A673 (cell line): ENCODE measurements around the gene PRRT3. TPM values are rescaled to one million over a fixed set of nuclear protein-coding genes. Genes with fewer than 3 reads are reported as not detected.

ENCODE experiments used
- BruUV-seq: library from RNA; stranded (reverse); fragments of 400-500 nt; replicated peaks from 2 replicates; lab custom pipeline; 2021; lab: Mats Ljungman, UMichigan
- CTCF ChIA-PET: fragments of 300-600 bp; sonication (Branson Sonifier 250); formaldehyde crosslinking; loops from one replicate; lab custom pipeline; 2022; ENCODE audit warnings: antibody characterized with exemption; lab: Charles Lee
- POLR2A ChIA-PET: fragments of 300-600 bp; sonication (Branson Sonifier 250); formaldehyde crosslinking; loops from one replicate; lab custom pipeline; 2022; ENCODE audit warnings: antibody characterized with exemption; ENCODE audit not compliant: low non-redundant PET; lab: Charles Lee
- DNase-seq: peaks from one replicate; pipeline ENCODE4 v3.0.0-alpha.2; 2015; ENCODE audit warnings: low spot score
- H3K27ac ChIP-seq: fragments of 200-600 bp; sonication (generic); 2 replicates; pipeline ENCODE4 v1.5.1; 2016; ENCODE audit warnings: mixed run types, low read depth, mild to moderate bottlenecking, mixed read lengths, antibody characterized with exemption, low read length; ENCODE audit not compliant: poor library complexity, severe bottlenecking
- H3K27me3 ChIP-seq: fragments of 200-600 bp; sonication (generic); replicated peaks from 2 replicates; pipeline ENCODE4 v1.6.1; 2017; ENCODE audit warnings: mixed run types, low read depth, mild to moderate bottlenecking, mixed read lengths, antibody characterized with exemption, low read length; ENCODE audit not compliant: insufficient read depth, poor library complexity
- H3K36me3 ChIP-seq: fragments of 200-600 bp; sonication (generic); 2 replicates; pipeline ENCODE4 v1.6.1; 2016; ENCODE audit warnings: mixed run types, mild to moderate bottlenecking, mixed read lengths, antibody characterized with exemption, low read length; ENCODE audit not compliant: insufficient read depth, poor library complexity, severe bottlenecking
- H3K4me1 ChIP-seq: fragments of 200-600 bp; sonication (generic); 2 replicates; pipeline ENCODE4 v1.6.1; 2017; ENCODE audit warnings: mixed run types, mild to moderate bottlenecking, mixed read lengths, antibody characterized with exemption, low read length; ENCODE audit not compliant: insufficient read depth, poor library complexity, severe bottlenecking
- H3K4me3 ChIP-seq: fragments of 200-600 bp; sonication (generic); 2 replicates; pipeline ENCODE4 v1.5.1; 2016; ENCODE audit warnings: low read depth, mixed run types, mild to moderate bottlenecking, mixed read lengths, low read length; ENCODE audit not compliant: poor library complexity, severe bottlenecking
- H3K9me3 ChIP-seq: fragments of 200-600 bp; sonication (generic); 2 replicates; pipeline ENCODE4 v1.6.1; 2016; ENCODE audit warnings: mixed run types, low read depth, mild to moderate bottlenecking, mixed read lengths, antibody characterized with exemption, low read length; ENCODE audit not compliant: poor library complexity, severe bottlenecking
- EZH2 ChIP-seq: fragments of 200-600 bp; sonication (generic); IDR thresholded peaks from 2 replicates; pipeline ENCODE4 v1.6.1; 2017; ENCODE audit warnings: borderline replicate concordance, low read depth, mild to moderate bottlenecking, mixed read lengths, antibody characterized with exemption, low read length; ENCODE audit not compliant: poor library complexity, severe bottlenecking
- intact Hi-C: fragments of 100-400 bp; cut with micrococcal nuclease; formaldehyde crosslinking; loops from one replicate; pipeline ENCODE4 v1.10.0; 2022; ENCODE audit not compliant: unreplicated experiment
- total RNA-seq: library from RNA; stranded (reverse); gene quantifications from 2 replicates; pipeline ENCODE4 v1.2.3, GENCODE V29; 2021
- TF ChIP-seq, protein P1 (sequence below): fragments of 300-800, 200-600 bp; sonication (generic); conservative IDR thresholded peaks from 2 replicates; pipeline ENCODE4 v1.5.1; 2017; ENCODE audit warnings: low read depth, mild to moderate bottlenecking, antibody characterized with exemption, low read length, moderate library complexity, mixed read lengths

The PRRT3 gene
- total RNA-seq, 1 experiment from 2014 or later: 1.1 TPM

DNA sequence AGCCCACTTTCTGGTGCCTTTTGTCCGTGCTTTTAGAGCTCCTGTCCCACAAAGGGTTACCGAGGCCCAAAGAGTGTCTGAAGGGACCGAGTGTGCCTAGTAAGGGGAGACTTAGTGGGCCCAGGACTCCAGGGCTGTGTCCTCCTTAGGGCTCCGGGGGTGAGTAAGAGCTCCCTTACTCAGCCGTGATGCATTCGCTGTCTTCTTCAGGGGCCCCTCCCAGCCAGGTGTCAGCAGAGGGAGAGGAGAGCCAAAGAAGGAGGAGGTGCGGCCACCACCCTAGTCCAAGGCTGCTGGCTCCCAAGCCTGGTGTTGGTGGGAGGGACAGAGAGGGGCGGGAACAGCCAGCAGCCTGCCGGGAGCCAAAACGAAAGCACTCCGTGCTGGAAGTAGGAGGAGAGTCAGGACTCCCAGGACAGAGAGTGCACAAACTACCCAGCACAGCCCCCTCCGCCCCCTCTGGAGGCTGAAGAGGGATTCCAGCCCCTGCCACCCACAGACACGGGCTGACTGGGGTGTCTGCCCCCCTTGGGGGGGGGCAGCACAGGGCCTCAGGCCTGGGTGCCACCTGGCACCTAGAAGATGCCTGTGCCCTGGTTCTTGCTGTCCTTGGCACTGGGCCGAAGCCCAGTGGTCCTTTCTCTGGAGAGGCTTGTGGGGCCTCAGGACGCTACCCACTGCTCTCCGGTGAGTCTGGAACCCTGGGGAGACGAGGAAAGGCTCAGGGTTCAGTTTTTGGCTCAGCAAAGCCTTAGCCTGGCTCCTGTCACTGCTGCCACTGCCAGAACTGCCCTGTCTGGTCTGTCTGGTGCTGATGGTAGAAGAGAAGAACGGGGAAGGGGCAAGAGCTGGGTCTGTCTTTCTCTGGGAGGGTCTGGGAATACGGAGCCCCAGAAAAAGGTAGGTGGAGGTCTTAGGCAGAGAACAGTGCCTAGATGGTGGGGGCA, 35.2 kb downstream of the PRRT3 start, which contains the start of gene IL17RC:
IL17RC (plus strand) TSS at position 365 of the 947 bp plus-strand sequence; CDS start at position 583, 218 bp downstream.
- BruUV-seq: no TSS peak
- no peaks in the 10 kb centered on the region for H3K9me3 ChIP-seq
- H3K27ac ChIP-seq: peak within 1 kb of the TSS; percentile 75
- no peak for TF ChIP-seq EZH2
- TF ChIP-seq, protein P1, sequence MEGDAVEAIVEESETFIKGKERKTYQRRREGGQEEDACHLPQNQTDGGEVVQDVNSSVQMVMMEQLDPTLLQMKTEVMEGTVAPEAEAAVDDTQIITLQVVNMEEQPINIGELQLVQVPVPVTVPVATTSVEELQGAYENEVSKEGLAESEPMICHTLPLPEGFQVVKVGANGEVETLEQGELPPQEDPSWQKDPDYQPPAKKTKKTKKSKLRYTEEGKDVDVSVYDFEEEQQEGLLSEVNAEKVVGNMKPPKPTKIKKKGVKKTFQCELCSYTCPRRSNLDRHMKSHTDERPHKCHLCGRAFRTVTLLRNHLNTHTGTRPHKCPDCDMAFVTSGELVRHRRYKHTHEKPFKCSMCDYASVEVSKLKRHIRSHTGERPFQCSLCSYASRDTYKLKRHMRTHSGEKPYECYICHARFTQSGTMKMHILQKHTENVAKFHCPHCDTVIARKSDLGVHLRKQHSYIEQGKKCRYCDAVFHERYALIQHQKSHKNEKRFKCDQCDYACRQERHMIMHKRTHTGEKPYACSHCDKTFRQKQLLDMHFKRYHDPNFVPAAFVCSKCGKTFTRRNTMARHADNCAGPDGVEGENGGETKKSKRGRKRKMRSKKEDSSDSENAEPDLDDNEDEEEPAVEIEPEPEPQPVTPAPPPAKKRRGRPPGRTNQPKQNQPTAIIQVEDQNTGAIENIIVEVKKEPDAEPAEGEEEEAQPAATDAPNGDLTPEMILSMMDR: no peak
- H3K36me3 ChIP-seq: no peaks in the 10 kb centered on the region
- ChIA-PET CTCF (no interaction called here), POLR2A (no interaction called here)
- H3K4me1 ChIP-seq: peaks cover 29% of the 10 kb centered on the region
- peak; percentile 86 for DNase-seq
- H3K4me3 ChIP-seq: peak within 1 kb of the TSS; percentile 64
- intact Hi-C loops: no loop called here
- H3K27me3 ChIP-seq: no peaks in the 10 kb centered on the region

DNA sequence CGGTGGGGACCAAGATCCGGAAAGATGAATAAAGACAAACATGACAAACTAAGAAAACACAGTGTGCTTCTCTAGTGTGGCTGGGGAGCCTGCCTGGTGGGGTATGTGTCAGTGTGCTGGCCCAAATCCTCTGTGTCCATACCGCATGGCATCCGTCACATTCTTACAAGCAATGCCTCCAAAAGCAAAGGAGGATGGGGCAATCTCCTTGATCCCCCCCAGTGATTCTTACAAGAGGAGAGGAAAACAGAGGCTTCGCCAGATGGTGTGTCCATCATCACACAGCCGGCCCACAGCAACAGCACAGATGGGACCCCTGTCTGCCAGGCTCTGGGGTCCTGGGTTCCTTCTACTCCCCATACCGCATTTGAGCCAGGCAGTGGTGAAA, 35.9 kb downstream of the PRRT3 start:
- ChIA-PET CTCF (no interaction called here), POLR2A (no interaction called here)
- peak overlapping the region; percentile 46 for H3K4me3 ChIP-seq
- no peak for DNase-seq
- no peaks in the 10 kb centered on the region for H3K27me3 ChIP-seq
- no peaks in the 10 kb centered on the region for H3K36me3 ChIP-seq
- no peak overlapping the region for H3K27ac ChIP-seq
- intact Hi-C loops: no loop called here
- no peaks in the 10 kb centered on the region for H3K9me3 ChIP-seq
- no peak for TF ChIP-seq EZH2
- TF ChIP-seq, protein P1: no peak
- BruUV-seq: no TSS peak
- H3K4me1 ChIP-seq: peaks cover 29% of the 10 kb centered on the region

DNA sequence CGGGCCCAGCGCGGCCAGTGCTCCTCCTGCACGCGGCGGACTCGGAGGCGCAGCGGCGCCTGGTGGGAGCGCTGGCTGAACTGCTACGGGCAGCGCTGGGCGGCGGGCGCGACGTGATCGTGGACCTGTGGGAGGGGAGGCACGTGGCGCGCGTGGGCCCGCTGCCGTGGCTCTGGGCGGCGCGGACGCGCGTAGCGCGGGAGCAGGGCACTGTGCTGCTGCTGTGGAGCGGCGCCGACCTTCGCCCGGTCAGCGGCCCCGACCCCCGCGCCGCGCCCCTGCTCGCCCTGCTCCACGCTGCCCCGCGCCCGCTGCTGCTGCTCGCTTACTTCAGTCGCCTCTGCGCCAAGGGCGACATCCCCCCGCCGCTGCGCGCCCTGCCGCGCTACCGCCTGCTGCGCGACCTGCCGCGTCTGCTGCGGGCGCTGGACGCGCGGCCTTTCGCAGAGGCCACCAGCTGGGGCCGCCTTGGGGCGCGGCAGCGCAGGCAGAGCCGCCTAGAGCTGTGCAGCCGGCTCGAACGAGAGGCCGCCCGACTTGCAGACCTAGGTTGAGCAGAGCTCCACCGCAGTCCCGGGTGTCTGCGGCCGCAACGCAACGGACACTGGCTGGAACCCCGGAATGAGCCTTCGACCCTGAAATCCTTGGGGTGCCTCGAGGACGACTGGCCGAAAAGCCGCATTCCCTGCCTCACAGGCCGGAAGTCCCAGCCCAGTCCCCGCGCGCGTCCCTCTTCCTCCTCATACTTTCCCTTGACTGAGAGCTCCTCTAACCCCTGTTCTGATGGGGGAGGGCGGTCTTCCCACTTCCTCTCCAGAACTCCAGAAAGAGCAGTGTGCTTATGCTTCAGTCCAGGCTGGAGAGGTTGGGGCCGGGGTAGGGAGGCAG, 36.7 kb downstream of the PRRT3 start:
- CTCF ChIA-PET: no interaction called here
- BruUV-seq: no TSS peak
- Histone ChIP-seq H3K4me3 (peak overlapping the region; percentile 64), H3K9me3 (no peaks in the 10 kb centered on the region), H3K36me3 (no peaks in the 10 kb centered on the region), H3K4me1 (peaks cover 29% of the 10 kb centered on the region), H3K27ac (peak overlapping the region; percentile 75), H3K27me3 (no peaks in the 10 kb centered on the region)
- POLR2A ChIA-PET: no interaction called here
- intact Hi-C loops: no loop called here
- peak; percentile 42 for DNase-seq
- TF ChIP-seq, protein P1: 0 out of 2 replicates have a peak, but pooled peaks have one; percentile 16
- no peak for TF ChIP-seq EZH2
